CD4-positive, alpha-beta T cell treated with Interleukin-15 for 1 hour (primary cell): ENCODE data around the gene SMAD2.
"Not testable (repeated sequence)": the region's sequence is repeated elsewhere in the genome, so short reads cannot be mapped to it uniquely, and the experiment has no call there.

Source experiments
- DNase-seq: peaks from one replicate; pipeline ENCODE4 v3.0.0-alpha.2; 2020

SMAD2 gene

GRCh38 chr18:47831351-47831750 is 99.1 kb downstream of the SMAD2 start:
- DNase-seq = no peak

DNA sequence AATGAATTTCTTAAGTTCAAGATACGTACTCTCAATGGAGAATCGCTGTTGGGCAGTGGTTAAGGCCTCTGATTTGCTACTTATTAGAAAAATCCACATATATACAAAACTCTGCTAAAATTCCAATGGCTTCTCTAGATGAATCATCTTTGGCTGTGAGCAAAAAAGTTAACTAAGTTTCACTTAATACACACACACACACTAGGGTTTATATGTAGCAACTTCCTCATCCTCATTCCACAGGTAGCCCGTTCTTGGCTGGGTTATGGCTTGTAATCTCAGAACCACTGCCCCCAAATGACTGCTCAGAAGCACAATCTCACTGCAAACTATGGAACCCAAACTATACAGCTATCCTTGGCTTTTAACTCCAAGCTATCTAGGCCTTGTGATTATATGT is 99.7 kb downstream of the SMAD2 start:
- DNase-seq = no peak

GRCh38 chr18:47829831-47830230 is 100.6 kb downstream of the SMAD2 start:
- DNase-seq = no peak

- not testable (repeated sequence) for DNase-seq
These were observed 102.4 kb downstream of the SMAD2 start for GRCh38 chr18:47828031-47828430.

DNA sequence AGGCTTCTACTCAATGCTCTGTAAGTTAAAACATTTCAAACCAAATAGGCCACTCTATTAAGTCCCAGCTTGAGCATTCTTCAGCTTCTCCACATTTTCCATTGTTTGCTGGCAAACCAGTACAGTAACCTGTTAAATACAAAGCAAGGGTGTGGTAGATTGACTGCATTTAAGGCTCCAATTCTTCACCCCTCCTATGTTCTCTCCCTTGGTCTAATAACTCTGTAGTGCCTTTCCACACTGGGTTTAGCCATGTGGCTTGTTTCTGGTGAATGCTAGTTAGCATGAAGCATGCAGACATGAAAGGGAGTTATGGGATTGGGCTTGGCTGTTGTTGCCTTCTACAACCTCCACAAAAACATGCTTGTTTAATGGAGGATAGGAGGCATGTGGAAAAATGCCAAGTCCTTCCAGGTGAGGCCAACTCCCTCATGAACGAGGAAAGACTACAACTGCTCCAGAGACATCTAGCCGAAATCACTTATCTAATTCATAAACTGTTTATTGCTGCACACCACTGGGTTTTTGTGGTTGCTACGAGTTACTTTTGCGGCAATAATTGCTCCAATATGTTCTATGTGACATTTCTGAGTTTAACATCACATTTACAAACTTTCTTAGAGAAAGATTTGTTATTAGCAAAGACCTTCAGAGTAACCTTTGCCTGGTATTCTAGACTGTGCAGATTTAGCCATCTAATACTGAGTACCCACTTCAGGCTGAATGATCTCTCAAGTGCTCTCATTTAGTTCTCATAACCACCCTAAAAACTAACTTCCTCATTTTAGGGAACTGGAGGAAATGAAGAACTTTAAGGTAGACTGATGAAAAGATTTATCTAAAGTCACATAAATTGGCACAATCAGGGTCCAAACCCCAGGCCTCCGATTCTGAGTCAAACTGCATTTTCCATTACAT is 104.0 kb downstream of the SMAD2 start:
- DNase-seq = no peak

DNA sequence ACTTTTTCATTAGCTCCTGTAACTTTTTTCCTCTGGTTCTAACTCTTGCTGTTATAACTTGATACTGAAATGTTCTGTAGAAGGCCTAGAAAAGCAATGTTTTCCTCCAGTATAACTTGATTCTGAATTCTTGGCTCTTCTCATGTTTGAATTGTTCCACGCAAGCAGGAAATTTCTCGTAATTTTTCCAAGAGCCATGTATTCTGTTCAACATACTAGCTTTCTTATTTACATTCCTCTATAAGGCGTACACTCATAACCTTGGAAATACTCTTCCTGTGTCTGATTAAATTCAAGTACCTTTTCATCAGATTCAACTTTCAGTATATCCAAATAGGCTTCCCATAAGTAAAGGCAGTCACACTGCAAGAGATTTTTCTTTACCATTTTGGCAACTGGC is 109.1 kb downstream of the SMAD2 start:
- no peak for DNase-seq

GRCh38 chr18:47817795-47818077 is 112.7 kb downstream of the SMAD2 start:
- DNase-seq = no peak

DNA sequence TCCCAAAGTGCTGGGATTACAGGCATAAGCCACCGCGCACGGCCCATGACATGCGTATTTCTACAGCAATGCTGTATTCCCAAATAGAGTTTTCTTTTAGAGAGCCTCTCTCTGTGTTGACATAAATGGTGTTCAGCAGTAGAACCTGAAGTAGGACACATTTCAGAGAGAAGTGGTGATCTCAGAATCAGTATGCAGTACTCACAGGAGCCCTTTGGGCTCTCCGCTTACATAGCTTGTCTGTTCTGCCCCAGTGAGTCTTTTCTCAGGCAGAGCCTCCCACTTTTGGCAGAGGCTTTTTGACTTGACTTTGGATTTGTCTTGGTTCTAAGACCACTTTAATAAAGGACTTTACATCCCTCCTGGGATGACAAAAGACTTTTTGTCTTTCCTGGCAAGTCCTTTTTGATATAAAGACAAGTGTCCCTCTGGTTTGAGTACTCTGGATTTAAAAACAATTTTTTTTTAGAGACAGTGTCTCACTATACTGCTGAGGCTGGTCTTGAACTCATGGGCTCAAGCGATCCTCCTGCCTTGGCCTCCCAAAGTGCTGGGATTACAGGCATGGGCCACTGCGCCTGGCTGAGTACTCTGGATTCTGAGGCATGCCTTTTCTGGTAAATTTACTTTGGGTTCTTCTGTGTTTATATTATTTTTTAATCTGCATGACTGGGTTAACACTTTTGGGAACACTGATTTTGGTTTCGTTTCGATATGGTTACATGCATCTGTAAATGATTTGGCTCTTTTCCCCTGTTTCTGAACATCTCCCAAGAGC is 113.3 kb downstream of the SMAD2 start:
- DNase-seq = no peak

- DNase-seq = no peak
These were observed 114.8 kb downstream of the SMAD2 start for GRCh38 chr18:47815486-47816270.

GRCh38 chr18:47809420-47809819 is 121.0 kb downstream of the SMAD2 start:
- no peak for DNase-seq

DNA sequence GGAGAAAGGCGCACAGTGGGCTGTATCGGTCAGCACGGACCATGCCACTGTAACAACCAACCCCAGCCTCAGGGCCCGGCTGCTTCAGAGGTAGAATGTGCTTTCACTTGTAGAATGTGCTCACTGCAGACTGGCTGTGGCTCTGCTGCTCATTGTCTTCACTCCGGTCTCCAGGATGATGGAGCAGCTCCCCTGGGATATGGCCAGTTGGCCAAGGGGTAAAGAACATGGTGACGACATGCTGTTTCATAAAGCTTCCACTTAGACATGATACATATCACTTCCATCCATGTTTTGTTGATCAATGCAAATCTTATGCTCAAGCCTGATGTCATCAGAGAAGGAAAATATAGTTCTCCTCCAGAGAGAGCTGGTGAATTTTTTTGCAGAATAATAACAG is 127.7 kb downstream of the SMAD2 start:
- DNase-seq = no peak

DNA sequence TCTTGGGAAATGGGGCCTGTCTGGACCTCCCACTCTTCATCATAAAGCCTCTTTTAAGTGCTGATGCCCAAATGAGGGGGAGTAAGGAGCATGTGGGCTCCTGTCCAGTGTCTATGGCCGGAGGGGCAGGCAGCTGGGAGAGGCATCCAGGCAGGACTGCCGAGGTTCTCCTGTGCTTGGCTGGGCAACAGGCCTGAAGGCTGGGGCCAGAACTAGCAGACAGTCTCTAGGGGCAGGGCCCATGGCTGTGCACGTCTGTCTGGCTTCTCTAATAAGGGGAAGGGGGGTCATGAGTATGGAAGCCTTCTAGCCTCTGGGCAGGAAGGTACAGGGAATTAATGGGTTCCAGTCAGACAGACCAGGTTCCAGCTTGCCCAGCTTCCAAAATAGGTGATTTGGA is 128.6 kb downstream of the SMAD2 start:
- DNase-seq = no peak

GRCh38 chr18:47800756-47801155 is 129.7 kb downstream of the SMAD2 start:
- no peak for DNase-seq

DNA sequence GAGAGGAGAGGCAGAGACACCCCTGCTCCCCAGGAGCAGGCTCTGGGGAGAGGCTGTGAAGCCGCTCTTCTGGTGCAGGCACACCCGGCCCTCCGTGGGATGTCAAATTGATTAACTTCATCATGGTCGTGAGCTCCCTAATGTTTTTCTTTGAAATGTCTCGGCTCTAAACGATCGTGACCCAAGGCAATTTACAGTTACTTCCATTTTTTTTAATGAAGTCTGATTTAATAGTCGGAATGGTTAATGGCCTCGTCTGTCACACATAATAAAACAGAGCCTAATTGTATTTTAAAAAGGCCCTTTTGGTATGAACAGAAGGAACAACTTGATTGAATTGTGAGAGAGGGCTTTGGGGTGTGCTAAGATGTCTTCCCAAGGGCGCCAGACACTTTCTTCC is 130.2 kb downstream of the SMAD2 start:
- DNase-seq = no peak

- no peak for DNase-seq
These were observed 131.1 kb downstream of the SMAD2 start for GRCh38 chr18:47799376-47799775.

GRCh38 chr18:47798366-47798765 is 132.1 kb downstream of the SMAD2 start:
- no peak for DNase-seq

DNA sequence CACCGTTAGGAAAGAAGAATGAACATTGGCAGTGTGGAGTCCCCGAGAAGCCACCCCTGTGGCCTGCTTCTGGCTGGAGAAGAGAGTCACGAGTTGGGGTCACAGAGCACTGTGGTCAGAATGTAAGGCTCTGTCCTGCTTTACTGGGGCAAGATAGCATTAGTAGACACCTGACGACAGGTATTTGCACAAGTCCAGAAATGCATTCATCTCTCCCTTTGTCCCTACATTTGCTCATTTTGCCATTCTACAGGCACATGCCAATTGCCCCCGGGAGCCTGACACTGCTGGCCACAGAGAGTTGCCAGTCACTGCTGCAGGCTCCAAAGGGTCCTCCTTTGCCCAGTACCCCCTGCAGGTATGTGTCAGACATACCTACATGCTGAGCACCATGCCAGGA is 133.3 kb downstream of the SMAD2 start:
- no peak for DNase-seq

- no peak for DNase-seq
These were observed 135.0 kb downstream of the SMAD2 start for GRCh38 chr18:47795434-47795814.

DNA sequence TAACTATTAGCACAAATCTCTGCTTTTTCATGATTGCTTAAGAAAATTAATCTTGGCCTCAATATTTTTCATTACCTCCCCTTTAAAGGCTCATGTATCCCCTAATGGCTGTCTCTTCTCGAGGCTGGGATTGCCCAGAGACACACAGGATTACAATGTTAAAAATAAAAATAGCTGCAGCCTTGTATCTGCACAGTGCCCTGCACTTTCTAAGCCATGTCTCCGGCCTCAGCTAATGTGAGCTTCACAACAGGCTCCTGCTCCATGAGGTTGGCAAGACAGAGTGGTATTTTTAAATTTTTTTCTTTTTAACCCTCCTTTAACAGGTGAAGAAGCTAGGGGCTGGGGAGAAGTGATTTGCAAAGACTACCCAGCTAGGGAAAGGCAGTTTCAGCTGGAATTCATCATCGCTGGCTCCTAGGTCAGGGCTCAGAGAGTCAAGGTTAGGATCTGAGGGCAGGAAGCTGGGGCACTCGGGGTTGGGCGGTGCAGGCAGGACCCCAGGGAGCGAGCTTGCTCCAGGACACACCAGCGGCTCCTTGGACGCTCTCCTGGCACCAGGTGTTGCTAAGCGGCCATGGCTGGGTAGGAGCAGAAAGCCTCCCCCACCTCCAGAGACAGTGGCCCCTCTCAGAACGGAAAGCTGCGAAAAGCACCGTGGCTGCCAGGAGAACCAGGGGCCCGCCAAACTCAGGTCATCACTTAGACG is 135.6 kb downstream of the SMAD2 start:
- DNase-seq = no peak

GRCh38 chr18:47793609-47794008 is 136.8 kb downstream of the SMAD2 start:
- no peak for DNase-seq

GRCh38 chr18:47791461-47791985 is 138.9 kb downstream of the SMAD2 start:
- DNase-seq = no peak

GRCh38 chr18:47790036-47790435 is 140.4 kb downstream of the SMAD2 start:
- no peak for DNase-seq

DNA sequence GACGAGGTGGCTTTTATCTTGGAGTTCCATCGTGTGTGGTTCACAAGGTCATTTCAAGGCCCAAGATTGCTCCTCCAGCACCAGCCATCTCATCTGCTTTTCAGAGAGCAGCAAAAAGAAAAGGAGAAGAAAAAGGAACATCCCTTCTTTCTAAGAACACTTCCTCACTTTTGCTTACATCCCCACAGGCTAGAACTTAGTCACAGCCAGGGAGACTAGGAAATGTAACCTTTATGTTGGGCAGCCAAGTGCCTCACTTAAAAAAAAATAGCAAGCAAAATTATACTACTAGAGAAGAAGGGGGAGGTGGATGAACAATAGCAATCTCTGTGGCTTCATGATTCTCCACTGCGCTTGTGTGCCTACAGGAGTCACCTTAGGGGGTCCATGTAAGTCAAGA is 141.8 kb downstream of the SMAD2 start:
- DNase-seq = no peak
